Measurements from ENCODE around the gene KLHL35. TPM values are rescaled to one million over a fixed set of nuclear protein-coding genes. Genes with fewer than 3 reads are reported as not detected.
A peak's percentile ranks its signal among the peaks of the same experiment; 100 is the strongest.

Gene KLHL35
- total RNA-seq, 1 donor from 2014 or later, result 1.7 TPM

- H3K9me3 Mint-ChIP-seq, result no peaks in the 10 kb centered on the region
Measured at GRCh38 chr11:75440960-75441803, 8.2 kb upstream of the KLHL35 start.

DNA sequence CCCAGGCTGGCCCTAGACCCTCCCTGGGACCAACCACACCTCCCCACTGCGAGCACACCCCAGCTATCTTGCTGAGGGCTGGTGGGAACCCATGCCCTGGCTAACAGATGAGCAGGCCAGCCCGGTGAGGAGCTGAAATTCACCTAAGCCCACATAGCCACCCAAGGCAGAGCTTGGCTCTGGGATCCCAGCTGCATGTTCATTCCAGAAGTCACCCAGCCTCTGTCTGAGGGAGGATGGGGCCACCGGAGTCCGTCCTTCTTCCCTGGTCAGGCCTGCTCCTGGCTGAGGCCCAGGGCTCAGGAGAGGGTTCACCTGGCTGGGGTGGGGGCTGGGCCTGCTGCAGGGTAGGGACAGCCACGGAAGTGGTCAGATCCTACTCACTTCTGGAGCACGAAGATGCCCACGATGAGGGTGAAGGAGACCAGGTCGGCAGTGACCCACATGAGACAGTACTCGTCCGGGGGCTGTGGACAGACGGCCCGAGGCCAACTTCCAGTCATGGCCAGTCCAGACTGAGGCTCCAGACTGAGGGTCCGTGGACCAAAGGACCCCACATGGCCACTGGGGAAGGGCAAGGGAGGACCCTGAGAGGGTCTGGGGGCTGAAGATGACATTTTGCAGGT is 6.6 kb upstream of the KLHL35 start:
- intact Hi-C loops (cut with micrococcal nuclease), result no loop called here
- no peaks in the 10 kb centered on the region for H3K36me3 Mint-ChIP-seq (ENCODE audit: low read depth)
- no peaks in the 10 kb centered on the region for H3K9me3 Mint-ChIP-seq
- no peaks in the 10 kb centered on the region for H3K27me3 Mint-ChIP-seq
- no peaks in the 10 kb centered on the region for H3K4me1 Mint-ChIP-seq
- H3K4me3 Mint-ChIP-seq, result no peak overlapping the region
- no peak for DNase-seq
- H3K27ac Mint-ChIP-seq, result no peak overlapping the region

More at GRCh38 chr11:75440960-75441803, 8.2 kb upstream of the KLHL35 start:
- Mint-ChIP-seq H3K4me3 (no peak overlapping the region), H3K36me3 (ENCODE audit: low read depth) (no peaks in the 10 kb centered on the region), H3K4me1 (no peaks in the 10 kb centered on the region), H3K27ac (no peak overlapping the region), H3K27me3 (peaks cover 2% of the 10 kb centered on the region)
- DNase-seq, result no peak
- intact Hi-C loops (cut with micrococcal nuclease), result no loop called here

- Mint-ChIP-seq H3K4me3 (no peak overlapping the region), H3K36me3 (ENCODE audit: low read depth) (no peaks in the 10 kb centered on the region), H3K4me1 (no peaks in the 10 kb centered on the region), H3K27ac (no peak overlapping the region), H3K27me3 (no peaks in the 10 kb centered on the region), H3K9me3 (no peaks in the 10 kb centered on the region)
- DNase-seq, result no peak
- intact Hi-C loops (cut with micrococcal nuclease), result no loop called here
Measured at GRCh38 chr11:75439026-75439425, 6.0 kb upstream of the KLHL35 start.

DNA sequence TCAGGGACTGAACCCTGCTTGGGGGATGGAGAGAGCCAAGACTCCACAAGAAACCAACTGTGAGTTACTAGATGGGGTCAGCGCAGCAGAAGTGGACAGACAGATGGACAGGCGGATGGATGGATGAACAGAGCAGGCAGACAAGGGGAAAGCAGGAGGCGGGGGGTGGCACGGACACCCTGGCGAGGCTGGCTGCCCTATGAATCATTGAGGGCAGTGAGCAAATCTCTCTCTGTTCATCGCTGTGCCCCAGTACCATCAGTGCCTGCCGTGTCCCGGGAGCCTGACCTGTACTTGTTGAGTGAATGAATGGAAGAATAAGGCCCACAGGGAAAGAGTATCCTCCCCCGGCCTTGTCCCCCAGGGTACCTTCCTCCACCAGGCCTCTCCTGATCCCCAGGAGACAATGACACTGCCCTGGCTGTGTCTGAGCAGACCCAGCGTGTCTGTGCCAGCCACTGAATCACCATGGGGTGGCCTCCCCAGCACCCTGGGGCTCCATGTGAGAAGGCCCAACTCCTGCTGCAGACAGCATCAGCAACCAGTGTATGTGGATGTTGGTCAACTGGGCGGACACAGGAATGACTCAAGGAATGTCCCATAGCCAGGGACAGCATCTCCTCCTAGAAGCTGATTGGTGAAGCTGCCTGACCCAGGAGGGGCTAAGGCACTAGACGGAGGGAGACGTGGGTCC is 5.1 kb upstream of the KLHL35 start:
- no peak for DNase-seq
- Mint-ChIP-seq H3K4me1 (no peaks in the 10 kb centered on the region), H3K27ac (no peak overlapping the region), H3K9me3 (no peaks in the 10 kb centered on the region), H3K27me3 (peaks cover 4% of the 10 kb centered on the region), H3K4me3 (no peak overlapping the region), H3K36me3 (ENCODE audit: low read depth) (no peaks in the 10 kb centered on the region)
- intact Hi-C loops (cut with micrococcal nuclease), result no loop called here

- Mint-ChIP-seq H3K27ac (no peak overlapping the region), H3K4me1 (peaks cover 3% of the 10 kb centered on the region), H3K9me3 (no peaks in the 10 kb centered on the region), H3K4me3 (no peak overlapping the region), H3K36me3 (ENCODE audit: low read depth) (no peaks in the 10 kb centered on the region), H3K27me3 (peaks cover 17% of the 10 kb centered on the region)
- intact Hi-C loops (cut with micrococcal nuclease), result no loop called here
- no peak for DNase-seq
Measured at GRCh38 chr11:75436806-75437205, 3.8 kb upstream of the KLHL35 start.

- Mint-ChIP-seq H3K4me1 (peaks cover 11% of the 10 kb centered on the region), H3K36me3 (ENCODE audit: low read depth) (no peaks in the 10 kb centered on the region), H3K27ac (no peak overlapping the region), H3K4me3 (no peak overlapping the region), H3K9me3 (no peaks in the 10 kb centered on the region), H3K27me3 (peaks cover 30% of the 10 kb centered on the region)
- DNase-seq, result no peak
- intact Hi-C loops (cut with micrococcal nuclease), result no loop called here
Measured at GRCh38 chr11:75435571-75435925, 2.5 kb upstream of the KLHL35 start.

DNA sequence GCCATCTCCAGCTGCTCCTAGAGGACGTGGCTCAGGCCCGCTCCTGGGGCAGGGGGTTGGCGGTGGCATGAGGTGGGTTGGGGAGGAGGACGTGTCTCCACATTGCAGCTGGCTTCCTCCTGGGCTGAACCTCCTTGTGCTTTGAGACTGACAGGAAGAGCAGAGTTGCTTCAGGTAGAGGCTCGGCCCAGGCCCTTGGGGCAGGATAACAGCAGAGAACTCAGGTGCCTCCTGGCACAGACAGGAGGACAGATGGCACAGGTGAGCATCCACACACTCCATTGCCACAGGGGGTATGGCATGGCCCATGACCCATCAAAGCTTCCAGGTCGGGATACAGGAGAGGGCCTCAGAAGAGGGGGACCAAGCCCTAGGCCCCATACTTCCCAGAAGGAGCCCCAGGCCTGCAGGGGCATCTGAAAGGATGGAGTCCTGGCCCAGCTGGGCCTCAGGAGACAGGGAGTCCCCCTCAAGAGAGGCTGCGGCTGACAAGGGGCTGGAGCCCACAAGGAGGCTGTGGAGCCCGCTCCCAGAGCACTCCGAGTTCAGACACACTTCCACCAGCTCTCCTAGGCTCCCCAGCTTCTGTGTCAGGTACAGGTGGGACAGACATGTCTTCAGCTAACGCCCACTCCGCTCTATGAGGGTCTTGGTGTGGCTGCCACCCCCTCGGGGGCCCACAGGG is 2.0 kb upstream of the KLHL35 start:
- no peaks in the 10 kb centered on the region for H3K36me3 Mint-ChIP-seq (ENCODE audit: low read depth)
- H3K27ac Mint-ChIP-seq, result no peak overlapping the region
- no peaks in the 10 kb centered on the region for H3K9me3 Mint-ChIP-seq
- no peak overlapping the region for H3K4me3 Mint-ChIP-seq
- H3K27me3 Mint-ChIP-seq, result peaks cover 31% of the 10 kb centered on the region
- no peak for DNase-seq
- H3K4me1 Mint-ChIP-seq, result peaks cover 12% of the 10 kb centered on the region
- intact Hi-C loops (cut with micrococcal nuclease), result no loop called here

DNA sequence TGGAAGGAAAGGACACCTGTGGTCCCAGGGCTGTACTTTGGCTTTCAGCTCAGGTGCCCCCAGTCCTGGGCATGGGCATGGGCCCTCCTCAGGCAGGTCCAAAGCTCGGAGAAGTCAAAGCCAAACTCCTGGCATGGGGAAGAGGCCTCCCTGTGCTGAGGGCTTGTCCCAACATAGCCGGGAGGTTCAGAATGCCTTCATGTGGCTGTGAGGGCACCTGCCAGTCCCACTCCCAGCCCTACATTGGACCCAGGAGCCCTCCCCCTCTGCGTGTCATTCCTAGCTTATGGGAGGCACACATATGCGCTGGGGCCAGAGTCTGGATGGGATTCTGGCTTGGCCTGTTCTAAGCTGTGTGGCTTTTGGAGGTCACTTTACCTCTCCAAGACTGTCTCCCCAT is 1.0 kb upstream of the KLHL35 start:
- Mint-ChIP-seq H3K36me3 (ENCODE audit: low read depth) (peaks cover 3% of the 10 kb centered on the region), H3K27ac (no peak overlapping the region), H3K27me3 (peaks cover 35% of the 10 kb centered on the region), H3K4me3 (no peak overlapping the region), H3K4me1 (peaks cover 16% of the 10 kb centered on the region), H3K9me3 (peaks cover 4% of the 10 kb centered on the region)
- DNase-seq, result no peak
- intact Hi-C loops (cut with micrococcal nuclease), result no loop called here

DNA sequence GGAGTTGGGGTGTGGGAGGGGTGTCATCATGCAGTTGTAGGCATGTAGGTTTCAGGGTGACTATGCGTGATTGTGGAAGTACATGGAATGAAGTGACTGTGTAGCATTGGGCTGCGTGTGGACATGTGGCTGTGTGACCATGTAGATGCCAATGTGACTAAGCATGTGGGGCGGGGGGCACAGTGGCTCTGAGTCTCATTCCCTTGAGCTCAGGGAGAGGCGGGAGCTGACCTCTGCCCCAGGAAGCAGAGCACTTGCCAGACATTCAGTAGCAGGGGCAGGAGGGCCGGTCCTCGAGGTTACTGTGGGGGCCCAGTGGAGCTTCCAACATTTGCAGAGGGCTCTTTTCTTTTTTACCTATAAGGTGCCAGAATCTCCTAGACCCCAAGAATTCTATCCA is 440 bp upstream of the KLHL35 start:
- no peak overlapping the region for H3K27ac Mint-ChIP-seq
- H3K4me1 Mint-ChIP-seq, result peaks cover 21% of the 10 kb centered on the region
- H3K36me3 Mint-ChIP-seq (ENCODE audit: low read depth), result peaks cover 5% of the 10 kb centered on the region
- DNase-seq, result no peak
- intact Hi-C loops (cut with micrococcal nuclease), result no loop called here
- H3K27me3 Mint-ChIP-seq, result peaks cover 41% of the 10 kb centered on the region
- peaks cover 8% of the 10 kb centered on the region for H3K9me3 Mint-ChIP-seq
- no peak overlapping the region for H3K4me3 Mint-ChIP-seq

GRCh38 chr11:75431533-75432525 is 1.2 kb downstream of the KLHL35 start:
- DNase-seq, result no peak
- Mint-ChIP-seq H3K27me3 (peaks cover 50% of the 10 kb centered on the region), H3K4me3 (peak overlapping the region; percentile 75), H3K27ac (peak overlapping the region; percentile 29), H3K36me3 (ENCODE audit: low read depth) (peaks cover 5% of the 10 kb centered on the region), H3K9me3 (peaks cover 8% of the 10 kb centered on the region), H3K4me1 (peaks cover 23% of the 10 kb centered on the region)
- intact Hi-C loops (cut with micrococcal nuclease), result no loop called here

GRCh38 chr11:75430714-75431532 is 2.1 kb downstream of the KLHL35 start:
- Mint-ChIP-seq H3K9me3 (peaks cover 8% of the 10 kb centered on the region), H3K4me3 (peak overlapping the region; percentile 75), H3K36me3 (ENCODE audit: low read depth) (peaks cover 5% of the 10 kb centered on the region), H3K27ac (peak overlapping the region; percentile 74), H3K4me1 (peaks cover 23% of the 10 kb centered on the region), H3K27me3 (peaks cover 50% of the 10 kb centered on the region)
- intact Hi-C loops (cut with micrococcal nuclease), result no loop called here
- no peak for DNase-seq

- peak; percentile 91 for DNase-seq
- Mint-ChIP-seq H3K9me3 (peaks cover 8% of the 10 kb centered on the region), H3K27ac (peak overlapping the region; percentile 58), H3K4me3 (peak overlapping the region; percentile 75), H3K27me3 (peaks cover 50% of the 10 kb centered on the region), H3K4me1 (peaks cover 23% of the 10 kb centered on the region), H3K36me3 (ENCODE audit: low read depth) (peaks cover 5% of the 10 kb centered on the region)
- intact Hi-C loops (cut with micrococcal nuclease), result no loop called here
Measured at GRCh38 chr11:75429902-75430713, 2.9 kb downstream of the KLHL35 start.

Measured in activated CD4-positive, alpha-beta T cell treated with anti-CD3 and anti-CD28 coated beads, Interleukin-2, amount 10 ng/mL, durations not matched to agents 24 days and 14 days (primary cell).